Endothelial cell of umbilical vein (primary cell): ENCODE data around the gene THSD8. TPM values are rescaled to one million over a fixed set of nuclear protein-coding genes. Genes with fewer than 3 reads are reported as not detected.

Source experiments
- BruUV-seq: library from RNA; stranded (reverse); fragments of 400-500 nt; replicated peaks from 2 replicates; lab custom pipeline; 2021; lab: Mats Ljungman, UMichigan
- CTCF ChIA-PET: fragments of 300-600, 350-600 bp; sonication (Branson Sonifier 250); formaldehyde crosslinking; loops from one replicate; lab custom pipeline; 2021; ENCODE audit warnings: antibody characterized with exemption, inconsistent platforms; lab: Charles Lee
- POLR2A ChIA-PET: fragments of 300-600, 350-600 bp; sonication (Branson Sonifier 250); formaldehyde crosslinking; loops from one replicate; lab custom pipeline; 2021; ENCODE audit warnings: antibody characterized with exemption, inconsistent platforms; lab: Charles Lee
- DNase-seq: peaks from one replicate; pipeline ENCODE4 v3.0.0-alpha.2; 2011; ENCODE audit warnings: low read depth, low spot score
- FAIRE-seq: peaks from 2 replicates; lab custom pipeline; 2011; peaks lifted over from hg19 to GRCh38; lab: Jason Lieb, UNC
- H2AFZ ChIP-seq: 2 replicates; pipeline ENCODE4 v1.6.0; 2012; ENCODE audit warnings: low read depth, low read length, control low read depth, inconsistent platforms
- H3K27ac ChIP-seq: 2 replicates; pipeline ENCODE4 v1.5.1; 2011; ENCODE audit warnings: low read depth, mild to moderate bottlenecking, control low read depth, low read length, moderate library complexity; ENCODE audit not compliant: insufficient read depth
- H3K27me3 ChIP-seq, 2 experiments: 2 replicates each; pipeline versions ENCODE4 v1.6.0 to v1.6.1; 2011; ENCODE audit warnings: low read length in 2 of 2, mixed read lengths in 1 of 2; ENCODE audit not compliant: control insufficient read depth in 2 of 2, insufficient read depth in 2 of 2
- H3K36me3 ChIP-seq, 2 experiments: 2 replicates in 1 of 2; 3 replicates in 1 of 2; pipeline ENCODE4 v1.5.1; 2011; ENCODE audit warnings: low read length in 2 of 2, mild to moderate bottlenecking in 1 of 2, moderate library complexity in 1 of 2; ENCODE audit not compliant: control insufficient read depth in 2 of 2, insufficient read depth in 2 of 2; ENCODE audit errors: extremely low read depth in 1 of 2
- H3K4me1 ChIP-seq: 3 replicates; pipeline ENCODE4 v1.5.1; 2011; ENCODE audit warnings: mild to moderate bottlenecking, low read length; ENCODE audit not compliant: control insufficient read depth, insufficient read depth; ENCODE audit errors: extremely low read depth
- H3K4me2 ChIP-seq: 2 replicates; pipeline ENCODE4 v1.6.1; 2011; ENCODE audit warnings: low read length, control low read depth, mixed read lengths; ENCODE audit not compliant: insufficient read depth
- H3K4me3 ChIP-seq, 3 experiments: fragments of 200-600 bp in 1 of 3; sonication (generic), shearing (Covaris generic) in 1 of 3; replicated peaks in 1 of 3; 2 replicates each; pipeline ENCODE4 v1.5.1; 2011 to 2016; ENCODE audit warnings: control low read depth in 3 of 3, low read length in 3 of 3, mild to moderate bottlenecking in 2 of 3, inconsistent platforms in 1 of 3, low read depth in 1 of 3, moderate library complexity in 1 of 3; ENCODE audit not compliant: insufficient read depth in 1 of 3
- H3K79me2 ChIP-seq: 2 replicates; pipeline ENCODE4 v1.6.0; 2012; ENCODE audit warnings: low read length, inconsistent platforms; ENCODE audit not compliant: control insufficient read depth, insufficient read depth
- H3K9ac ChIP-seq: replicated peaks from 2 replicates; pipeline ENCODE3; 2011; ENCODE audit warnings: low read length, control low read depth; ENCODE audit not compliant: insufficient read depth; ENCODE audit errors: extremely low read depth
- H3K9me1 ChIP-seq: replicated peaks from 3 replicates; pipeline ENCODE4 v1.6.0; 2011; ENCODE audit warnings: mild to moderate bottlenecking, low read length; ENCODE audit not compliant: control insufficient read depth, insufficient read depth; ENCODE audit errors: extremely low read depth
- H3K9me3 ChIP-seq: replicated peaks from 2 replicates; pipeline ENCODE4 v1.5.1; 2012; ENCODE audit warnings: low read length, inconsistent platforms; ENCODE audit not compliant: control insufficient read depth, insufficient read depth
- H4K20me1 ChIP-seq: replicated peaks from 2 replicates; pipeline ENCODE3; 2011; ENCODE audit warnings: mild to moderate bottlenecking, low read length; ENCODE audit not compliant: control insufficient read depth, insufficient read depth; ENCODE audit errors: extremely low read depth
- EZH2 ChIP-seq: IDR thresholded peaks from 2 replicates; pipeline ENCODE4 v1.6.1; 2012; ENCODE audit warnings: borderline replicate concordance, low read depth, mild to moderate bottlenecking, moderate library complexity, low read length, inconsistent platforms; ENCODE audit not compliant: severe bottlenecking
- FOS ChIP-seq: IDR thresholded peaks from 2 replicates; pipeline ENCODE4 v1.6.1; 2011; ENCODE audit warnings: mild to moderate bottlenecking, low read length, moderate library complexity, borderline replicate concordance; ENCODE audit not compliant: insufficient read depth
- GATA2 ChIP-seq: IDR thresholded peaks from 2 replicates; pipeline ENCODE4 v1.7.0; 2011; ENCODE audit warnings: low read depth, mild to moderate bottlenecking, moderate library complexity, mixed read lengths, low read length; ENCODE audit not compliant: insufficient read length, insufficient read depth
- JUN ChIP-seq: IDR thresholded peaks from 2 replicates; pipeline ENCODE4 v1.6.1; 2011; ENCODE audit warnings: borderline replicate concordance, low read depth; ENCODE audit not compliant: insufficient read length, insufficient read depth
- MYC ChIP-seq: IDR thresholded peaks from one replicate; pipeline ENCODE4 v1.6.1; 2011; ENCODE audit warnings: mild to moderate bottlenecking, low read depth, low read length
- POLR2A ChIP-seq: IDR thresholded peaks from 2 replicates; pipeline ENCODE4 v1.6.1; 2012; ENCODE audit warnings: low read depth, mild to moderate bottlenecking, control low read depth, low read length
- POLR2AphosphoS5 ChIP-seq: IDR thresholded peaks from 2 replicates; pipeline ENCODE4 v1.6.1; 2012; ENCODE audit warnings: low read depth, mild to moderate bottlenecking, control low read depth, low read length, moderate library complexity; ENCODE audit not compliant: insufficient read depth
- dilution Hi-C: fragments of 300-500 bp; cut with MboI; formaldehyde crosslinking; loops from one replicate; pipeline ENCODE4 v1.15.0; 2019; ENCODE audit warnings: low sequenced_read_pairs; ENCODE audit not compliant: extremely low pct_ligation_motif_present
- intact Hi-C: fragments of 100-400 bp; cut with micrococcal nuclease; formaldehyde crosslinking; loops from one replicate; pipeline ENCODE4 v1.10.0; 2022
- polyA plus RNA-seq, 4 experiments: library from polyadenylated mRNA; depleted of rRNA in 3 of 4; stranded (reverse) in 3 of 4; unstranded in 1 of 4; fragments of >200 nt; gene quantifications; 2 replicates each; pipeline versions ENCODE4 v1.2.1 to v1.2.3, GENCODE V29; 2011 to 2012; ENCODE audit warnings: missing spikeins in 1 of 4
- total RNA-seq: library from RNA; stranded (reverse); gene quantifications from 2 replicates; pipeline ENCODE4 v1.2.3, GENCODE V29; 2021
- TF ChIP-seq, protein P1 (sequence below), 2 donors: IDR thresholded peaks; 1 replicate in 1 of 2; 2 replicates in 1 of 2; pipeline ENCODE4 v1.5.1; 2011; ENCODE audit warnings: low read length in 2 of 2, mild to moderate bottlenecking in 2 of 2, moderate library complexity in 2 of 2, control low read depth in 1 of 2, inconsistent platforms in 1 of 2, low read depth in 1 of 2; ENCODE audit not compliant: insufficient read depth in 1 of 2; ENCODE audit errors: extremely low read depth in 1 of 2
- TF ChIP-seq, protein P2 (sequence below): IDR thresholded peaks from 2 replicates; pipeline ENCODE4 v1.6.1; 2011; ENCODE audit not compliant: insufficient read depth, insufficient read length

THSD8 gene
- total and polyA plus RNA-seq, 2 donors (not counting 3 experiments of a cell fraction or from before 2014, with no cell fraction given): 15.9 TPM; not detected in 1

- H3K27me3 ChIP-seq: no peaks in the 10 kb centered on the region
- H3K4me3 ChIP-seq: peak overlapping the region in 1 of 3 experiments; percentile 37
- peaks cover 14% of the 10 kb centered on the region for H3K79me2 ChIP-seq
- no TSS peak for BruUV-seq
- FAIRE-seq (peak; percentile 60), DNase-seq (peak; percentile 28)
- peak overlapping the region; percentile 61 for H3K4me2 ChIP-seq
- H3K9me3 ChIP-seq: no peaks in the 10 kb centered on the region
- H2AFZ ChIP-seq: peak overlapping the region; percentile 12
- no peaks in the 10 kb centered on the region for H3K36me3 ChIP-seq
- ChIA-PET POLR2A (interaction anchor here (1.1 to 1.4 kb wide), 2 partner anchors 11 to 29 kb away, joined by 3 to 4 read pairs; no protein-coding TSS in a partner anchor), CTCF (interaction anchor here (0.9 to 4.7 kb wide), 4 partner anchors 11 to 29 kb away, joined by 3 to 48 read pairs (median 8); no protein-coding TSS in a partner anchor)
- peaks cover 35% of the 10 kb centered on the region for H3K4me1 ChIP-seq
- TF ChIP-seq, protein P1, sequence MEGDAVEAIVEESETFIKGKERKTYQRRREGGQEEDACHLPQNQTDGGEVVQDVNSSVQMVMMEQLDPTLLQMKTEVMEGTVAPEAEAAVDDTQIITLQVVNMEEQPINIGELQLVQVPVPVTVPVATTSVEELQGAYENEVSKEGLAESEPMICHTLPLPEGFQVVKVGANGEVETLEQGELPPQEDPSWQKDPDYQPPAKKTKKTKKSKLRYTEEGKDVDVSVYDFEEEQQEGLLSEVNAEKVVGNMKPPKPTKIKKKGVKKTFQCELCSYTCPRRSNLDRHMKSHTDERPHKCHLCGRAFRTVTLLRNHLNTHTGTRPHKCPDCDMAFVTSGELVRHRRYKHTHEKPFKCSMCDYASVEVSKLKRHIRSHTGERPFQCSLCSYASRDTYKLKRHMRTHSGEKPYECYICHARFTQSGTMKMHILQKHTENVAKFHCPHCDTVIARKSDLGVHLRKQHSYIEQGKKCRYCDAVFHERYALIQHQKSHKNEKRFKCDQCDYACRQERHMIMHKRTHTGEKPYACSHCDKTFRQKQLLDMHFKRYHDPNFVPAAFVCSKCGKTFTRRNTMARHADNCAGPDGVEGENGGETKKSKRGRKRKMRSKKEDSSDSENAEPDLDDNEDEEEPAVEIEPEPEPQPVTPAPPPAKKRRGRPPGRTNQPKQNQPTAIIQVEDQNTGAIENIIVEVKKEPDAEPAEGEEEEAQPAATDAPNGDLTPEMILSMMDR (IDR thresholded peaks at IDR 0.05; ENCODE audit: extremely low read depth in 1 of 2, insufficient read depth in 1 of 2, low read depth in 1 of 2, low read length in 2 of 2): no peak
- TF ChIP-seq MYC (no peak), EZH2 (no peak), JUN (no peak), GATA2 (no peak), FOS (no peak), POLR2A (no peak), POLR2AphosphoS5 (no peak)
- TF ChIP-seq, protein P2, sequence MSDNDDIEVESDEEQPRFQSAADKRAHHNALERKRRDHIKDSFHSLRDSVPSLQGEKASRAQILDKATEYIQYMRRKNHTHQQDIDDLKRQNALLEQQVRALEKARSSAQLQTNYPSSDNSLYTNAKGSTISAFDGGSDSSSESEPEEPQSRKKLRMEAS: no peak
- intact Hi-C loops: loop anchor here (10.0 kb wide), 1 partner anchor 146 kb away; the partner anchor contains the start of genes CALR and FARSA
- dilution Hi-C loops: no loop called here
- peak overlapping the region; percentile 65 for H3K27ac ChIP-seq
- H3K9ac ChIP-seq: peak overlapping the region; percentile 66
- no peaks in the 10 kb centered on the region for H3K9me1 ChIP-seq
- H4K20me1 ChIP-seq: no peaks in the 10 kb centered on the region
Measured at GRCh38 chr19:12789098-12789903, 12.6 kb upstream of the THSD8 start.
